Uterus (tissue), 2 donors: Measurements from ENCODE around the gene DOP1A.

Experiments used
- CTCF ChIP-seq, 4 experiments: fragments of 200-600 bp in 2 of 4; fragments of 450-650 bp in 2 of 4; sonication (generic) in 2 of 4; IDR thresholded peaks; one replicate each; pipeline ENCODE4 v1.5.1; 2016 to 2019; ENCODE audit warnings: antibody characterized with exemption in 4 of 4, mild to moderate bottlenecking in 2 of 4, moderate library complexity in 1 of 4
- POLR2A ChIP-seq, 2 donors: fragments of 450-650 bp; IDR thresholded peaks; one replicate each; pipeline ENCODE4 v1.6.1; 2016; ENCODE audit warnings: antibody characterized with exemption in 2 of 2, mild to moderate bottlenecking in 1 of 2, moderate library complexity in 1 of 2

- TF ChIP-seq CTCF (IDR thresholded peaks at IDR 0.05) (no peak), POLR2A (IDR thresholded peaks at IDR 0.05) (no peak)
These were observed 123.2 kb downstream of the DOP1A start for GRCh38 chr6:83190626-83191025.
